Measurements from ENCODE around the gene NME1. TPM values are rescaled to one million over a fixed set of nuclear protein-coding genes. Genes with fewer than 3 reads are reported as not detected.
"Not testable (repeated sequence)": the region's sequence is repeated elsewhere in the genome, so short reads cannot be mapped to it uniquely, and the experiment has no call there.

The NME1 gene
- total RNA-seq: 100 to 1,000 TPM; 107 to 348 TPM

DNA sequence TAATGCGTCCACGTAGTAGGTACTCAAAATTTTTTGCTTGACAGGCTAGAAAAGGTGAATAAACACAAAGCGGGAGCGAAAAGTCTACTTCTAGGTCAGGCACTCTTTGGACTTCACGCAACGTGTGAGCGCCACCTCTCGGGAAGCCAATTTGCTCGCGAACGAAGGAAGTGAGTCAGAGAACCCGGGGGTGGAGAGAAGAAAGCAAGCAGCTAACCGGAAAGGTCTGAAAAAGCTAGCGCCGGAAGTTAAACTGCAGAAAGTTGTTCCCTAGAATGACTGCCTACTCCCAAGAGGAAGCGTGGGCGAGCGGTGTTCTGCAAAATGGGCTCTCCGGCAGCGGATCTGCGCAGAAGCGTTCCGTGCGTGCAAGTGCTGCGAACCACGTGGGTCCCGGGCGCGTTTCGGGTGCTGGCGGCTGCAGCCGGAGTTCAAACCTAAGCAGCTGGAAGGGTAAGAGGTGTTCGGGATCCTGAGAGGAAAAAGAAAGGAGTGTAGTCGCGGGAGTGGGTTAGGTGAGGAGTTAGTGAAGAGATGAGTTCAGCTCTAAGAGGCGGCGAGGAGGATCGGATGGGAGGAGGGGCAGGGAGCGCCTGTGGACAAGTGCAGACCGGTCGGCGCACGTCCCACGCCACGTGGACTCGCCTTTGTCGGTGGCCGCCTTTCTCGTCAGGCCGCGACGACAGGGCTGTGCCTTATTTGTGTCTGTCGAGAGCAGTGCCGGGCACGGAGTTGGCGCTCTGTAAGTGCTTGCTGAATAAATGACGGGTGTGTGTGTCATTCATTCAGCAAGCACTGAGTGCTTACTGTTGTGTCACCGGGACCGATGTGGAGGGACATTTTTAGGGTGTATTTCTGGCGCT lies at the start of gene NME1:
NME1 (plus strand) TSS at position 350 of the 863 bp plus-strand sequence. CDS start 2,096 bp downstream, outside the sequence.
- H3K27ac Mint-ChIP-seq: no peak within 1 kb of the TSS
- H3K4me1 Mint-ChIP-seq: peaks cover 4% of the 10 kb centered on the region
- H3K4me3 Mint-ChIP-seq: no peak within 1 kb of the TSS
- ATAC-seq (replicated peaks): peak; percentile 94
- H3K36me3 Mint-ChIP-seq (ENCODE audit: low read depth): no peaks in the 10 kb centered on the region
- H3K27me3 Mint-ChIP-seq: no peaks in the 10 kb centered on the region
- no peaks in the 10 kb centered on the region for H3K9me3 Mint-ChIP-seq

DNA sequence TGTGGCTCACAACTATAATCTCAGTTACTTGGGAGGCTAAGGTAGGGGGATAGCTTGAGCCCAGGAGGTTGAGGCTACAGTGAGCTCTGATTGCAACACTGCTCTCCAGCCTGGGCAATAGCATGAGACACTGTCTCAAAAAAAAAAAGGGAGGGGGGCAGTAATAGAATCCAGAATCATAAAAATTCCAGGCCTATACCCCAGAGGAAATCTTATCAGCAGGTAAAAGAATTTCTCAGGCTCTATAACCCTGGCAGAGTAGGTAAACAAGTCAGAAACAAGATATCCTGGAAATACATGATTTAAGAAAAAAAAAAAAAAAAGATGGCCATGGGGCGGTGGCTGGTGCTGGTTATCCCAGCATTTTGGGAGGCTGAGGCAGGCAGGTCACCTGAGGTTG lies 45.6 kb upstream of the NME1 start:
- Mint-ChIP-seq H3K27me3 (no peaks in the 10 kb centered on the region), H3K4me1 (peaks cover 17% of the 10 kb centered on the region), H3K4me3 (no peak overlapping the region), H3K36me3 (ENCODE audit: low read depth) (peaks cover 33% of the 10 kb centered on the region), H3K27ac (no peak overlapping the region), H3K9me3 (no peaks in the 10 kb centered on the region)
- no peak for ATAC-seq (replicated peaks)

GRCh38 chr17:51112303-51113222 lies 40.8 kb upstream of the NME1 start:
- not testable (repeated sequence) for H3K4me3 Mint-ChIP-seq

DNA sequence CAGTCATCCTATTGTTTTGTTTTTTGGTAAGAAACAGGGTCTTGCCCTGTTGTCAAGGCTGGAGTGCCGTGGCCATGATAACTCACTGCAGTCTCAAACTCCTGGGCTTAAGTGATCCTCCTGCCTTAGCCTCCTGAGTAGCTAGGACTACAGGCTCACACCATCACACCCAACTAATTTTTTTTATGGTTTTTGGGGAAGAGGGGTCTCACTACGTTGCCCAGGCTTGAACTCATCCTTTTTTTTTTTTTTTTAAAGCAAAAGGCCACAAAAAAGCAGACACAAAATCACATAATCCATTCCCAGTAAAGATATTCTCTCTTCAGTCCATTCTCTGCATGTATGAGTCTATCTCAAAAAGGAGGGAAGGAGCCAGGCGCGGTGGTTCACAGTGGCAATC lies 38.2 kb upstream of the NME1 start:
- Mint-ChIP-seq H3K4me1 (peaks cover 20% of the 10 kb centered on the region), H3K27ac (no peak overlapping the region), H3K9me3 (no peaks in the 10 kb centered on the region), H3K36me3 (ENCODE audit: low read depth) (peaks cover 53% of the 10 kb centered on the region), H3K4me3 (no peak overlapping the region), H3K27me3 (no peaks in the 10 kb centered on the region)
- ATAC-seq (replicated peaks): no peak

More at GRCh38 chr17:51112303-51113222, 40.8 kb upstream of the NME1 start:
- Mint-ChIP-seq H3K36me3 (ENCODE audit: low read depth) (peaks cover 36% of the 10 kb centered on the region), H3K4me1 (peaks cover 20% of the 10 kb centered on the region)
- H3K9me3 Mint-ChIP-seq; H3K27ac Mint-ChIP-seq; H3K27me3 Mint-ChIP-seq; ATAC-seq (replicated peaks): not testable (repeated sequence)

GRCh38 chr17:51118330-51119195 lies 34.8 kb upstream of the NME1 start:
- Mint-ChIP-seq H3K36me3 (ENCODE audit: low read depth) (peaks cover 53% of the 10 kb centered on the region), H3K27ac (peak overlapping the region; percentile 100), H3K4me1 (peaks cover 37% of the 10 kb centered on the region), H3K4me3 (peak overlapping the region; percentile 100), H3K27me3 (no peaks in the 10 kb centered on the region), H3K9me3 (no peaks in the 10 kb centered on the region)
- no peak for ATAC-seq (replicated peaks)

GRCh38 chr17:51119415-51120356 lies 33.7 kb upstream of the NME1 start:
- peak overlapping the region; percentile 100 for H3K4me3 Mint-ChIP-seq

GRCh38 chr17:51120357-51120738 lies 33.0 kb upstream of the NME1 start:
- Mint-ChIP-seq H3K9me3 (no peaks in the 10 kb centered on the region), H3K36me3 (ENCODE audit: low read depth) (peaks cover 53% of the 10 kb centered on the region), H3K27me3 (no peaks in the 10 kb centered on the region), H3K27ac (peak overlapping the region; percentile 100), H3K4me3 (peak overlapping the region; percentile 100), H3K4me1 (peaks cover 32% of the 10 kb centered on the region)
- peak; percentile 57 for ATAC-seq (replicated peaks)

More at GRCh38 chr17:51119415-51120356, 33.7 kb upstream of the NME1 start:
- H3K27ac Mint-ChIP-seq: peak overlapping the region; percentile 100
- no peaks in the 10 kb centered on the region for H3K27me3 Mint-ChIP-seq
- peak; percentile 13 for ATAC-seq (replicated peaks)
- no peaks in the 10 kb centered on the region for H3K9me3 Mint-ChIP-seq
- H3K4me1 Mint-ChIP-seq: peaks cover 37% of the 10 kb centered on the region
- peaks cover 53% of the 10 kb centered on the region for H3K36me3 Mint-ChIP-seq (ENCODE audit: low read depth)

- peak; percentile 67 for ATAC-seq (replicated peaks)
- H3K27ac Mint-ChIP-seq: peak within 1 kb of the TSS; percentile 100
- no peaks in the 10 kb centered on the region for H3K9me3 Mint-ChIP-seq
- H3K27me3 Mint-ChIP-seq: no peaks in the 10 kb centered on the region
- peaks cover 27% of the 10 kb centered on the region for H3K4me1 Mint-ChIP-seq
- peaks cover 50% of the 10 kb centered on the region for H3K36me3 Mint-ChIP-seq (ENCODE audit: low read depth)
- peak within 1 kb of the TSS; percentile 100 for H3K4me3 Mint-ChIP-seq
These were observed 32.4 kb upstream of the NME1 start, which contains the start of gene SPAG9 for GRCh38 chr17:51120739-51121619. SPAG9 (minus strand) TSS chr17:51120868; CDS start chr17:51120656, 212 bp downstream.

DNA sequence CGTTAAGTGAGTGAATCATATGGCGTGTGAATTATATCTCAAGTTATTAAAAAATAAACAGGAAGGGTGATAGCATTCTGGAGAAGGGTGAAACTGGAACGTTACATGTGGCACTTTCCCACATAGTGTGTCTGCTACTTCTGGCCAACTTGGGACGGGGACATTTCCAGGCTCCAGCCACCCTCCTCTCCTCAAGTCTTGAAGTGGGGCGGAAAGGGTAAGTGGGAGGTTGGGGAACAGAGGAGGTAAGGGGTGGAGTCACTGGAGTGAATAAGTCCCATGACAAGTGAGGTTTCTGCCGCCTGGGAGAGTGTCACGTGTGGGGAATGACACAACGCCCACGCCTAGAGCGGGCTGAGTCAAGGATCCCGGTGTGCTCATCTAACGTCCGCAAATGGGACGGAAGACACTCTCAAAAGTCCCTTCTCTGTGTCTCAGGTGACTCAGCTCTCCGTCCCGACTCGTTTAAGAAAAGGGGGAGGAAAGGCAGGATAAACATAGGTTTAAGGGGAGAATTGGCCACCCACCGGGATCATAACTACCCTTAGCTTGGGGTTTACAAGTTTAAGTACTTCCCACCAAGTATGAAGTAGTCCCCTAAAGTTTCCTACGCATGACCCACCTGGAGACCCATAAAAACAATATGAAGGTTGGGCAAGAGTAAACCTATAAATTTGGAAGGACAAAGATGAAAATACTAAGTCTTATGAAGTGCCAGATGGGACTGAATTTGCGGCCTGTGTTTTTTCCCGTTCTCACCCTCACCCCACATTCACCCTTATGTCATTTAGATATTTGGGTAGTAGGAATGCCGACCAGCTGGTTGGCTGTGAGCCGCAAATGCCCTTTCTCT lies 31.5 kb upstream of the NME1 start:
- peaks cover 22% of the 10 kb centered on the region for H3K4me1 Mint-ChIP-seq
- peak overlapping the region; percentile 100 for H3K27ac Mint-ChIP-seq
- peaks cover 42% of the 10 kb centered on the region for H3K36me3 Mint-ChIP-seq (ENCODE audit: low read depth)
- H3K4me3 Mint-ChIP-seq: peak overlapping the region; percentile 100
- H3K9me3 Mint-ChIP-seq: no peaks in the 10 kb centered on the region
- ATAC-seq (replicated peaks): peak; percentile 75
- no peaks in the 10 kb centered on the region for H3K27me3 Mint-ChIP-seq

DNA sequence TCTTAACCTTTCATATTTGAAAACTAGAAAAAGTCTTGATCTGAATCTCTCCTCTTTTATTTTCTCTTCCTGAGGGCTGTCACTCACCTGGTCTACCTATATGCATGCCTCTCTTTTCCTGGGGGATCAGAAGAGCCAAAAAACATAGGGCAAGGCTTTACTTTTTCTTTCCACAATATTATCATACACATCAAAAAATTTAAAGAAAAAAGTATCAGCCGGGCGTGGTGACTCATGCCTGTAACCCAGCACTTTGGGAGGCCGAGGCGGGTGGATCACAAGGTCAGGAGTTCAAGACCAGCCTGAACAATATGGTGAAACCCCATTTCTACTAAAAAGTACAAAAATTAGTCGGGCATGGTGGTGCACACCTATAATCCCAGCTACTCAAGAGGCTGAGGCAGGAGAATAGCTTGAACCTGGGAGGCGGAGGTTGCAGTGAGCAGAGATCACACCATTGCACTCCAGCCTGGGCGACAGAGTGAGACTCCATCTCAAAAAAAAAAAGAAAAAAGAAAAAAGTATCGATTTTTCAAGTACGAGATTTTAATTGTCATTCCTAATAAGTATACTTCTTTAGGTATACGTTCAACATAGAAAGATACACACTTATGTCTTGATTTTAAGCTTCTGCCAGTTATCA lies 30.8 kb upstream of the NME1 start:
- H3K9me3 Mint-ChIP-seq: not testable (repeated sequence)
- peak overlapping the region; percentile 100 for H3K27ac Mint-ChIP-seq

More for the DNA sequence above, 30.8 kb upstream of the NME1 start:
- H3K4me1 Mint-ChIP-seq: peaks cover 18% of the 10 kb centered on the region
- peaks cover 35% of the 10 kb centered on the region for H3K36me3 Mint-ChIP-seq (ENCODE audit: low read depth)
- not testable (repeated sequence) for ATAC-seq (replicated peaks); H3K27me3 Mint-ChIP-seq
- peak overlapping the region; percentile 100 for H3K4me3 Mint-ChIP-seq
